Stimulated activated naive CD8-positive, alpha-beta T cell treated with anti-CD3 and anti-CD28 coated beads, Interleukin-15, Interleukin-2, amounts not matched to agents 100 U/mL and 50 U/mL, for 24 hours (primary cell): Measurements from ENCODE around the gene NKTR.

Source experiments
- ATAC-seq: fragments of 150-1000 bp; cut with Tn5 transposase; one replicate; pipeline ENCODE4 v1.10.0; 2021
- DNase-seq: peaks from one replicate; pipeline ENCODE4 v3.0.0; 2021

The NKTR gene

GRCh38 chr3:42694366-42694765 lies 93.9 kb downstream of the NKTR start:
- DNase-seq = no peak
- ATAC-seq = no peak

DNA sequence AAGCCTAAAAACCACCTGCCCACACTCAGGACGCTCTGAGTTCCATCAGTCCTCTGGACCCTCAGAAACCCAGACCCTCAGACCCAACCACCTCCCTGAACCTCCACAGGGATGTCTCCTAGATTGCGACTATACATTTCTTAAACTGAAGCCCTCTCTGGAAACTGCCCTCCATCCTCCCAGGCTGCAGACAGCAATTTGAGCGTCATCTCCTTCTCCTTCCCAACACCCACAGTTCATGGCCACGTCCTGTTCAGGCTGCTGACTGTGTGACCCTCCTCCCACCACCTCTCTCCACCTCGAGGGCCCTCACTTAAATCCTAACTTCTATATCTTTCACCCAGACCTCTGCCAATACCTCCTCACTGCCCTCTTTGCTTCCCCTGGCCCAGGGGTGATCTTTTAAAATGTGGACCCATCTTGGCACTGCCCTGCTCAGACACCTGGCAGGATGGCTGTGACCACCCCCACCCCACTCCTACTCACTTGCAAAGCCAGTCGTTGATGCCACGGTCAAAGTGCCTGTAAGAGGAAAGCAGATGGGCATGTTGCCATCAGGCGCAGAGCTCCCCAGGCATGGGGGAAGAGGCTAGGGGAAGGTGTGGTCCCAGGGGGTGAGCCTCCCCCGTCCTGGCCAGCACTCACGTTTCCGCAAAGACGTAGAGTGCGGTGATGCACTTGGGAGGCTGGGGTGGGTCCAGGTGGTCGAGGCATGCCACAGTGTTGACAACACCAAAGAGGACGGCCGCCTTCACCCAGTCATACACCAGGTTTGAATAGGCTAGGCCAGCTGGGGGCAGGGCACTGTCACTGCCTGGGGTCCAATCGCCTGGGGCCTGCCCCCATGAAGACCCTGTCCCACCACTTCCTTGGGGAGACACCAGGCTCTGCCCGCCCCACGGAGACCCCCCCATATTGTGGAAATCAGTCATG lies 96.1 kb downstream of the NKTR start:
- DNase-seq (no peak), ATAC-seq (no peak)

GRCh38 chr3:42697289-42698051 lies 97.0 kb downstream of the NKTR start:
- no peak for ATAC-seq
- no peak for DNase-seq
